Suprapubic skin (tissue), 4 donors: ENCODE measurements around the gene CCDC85B. TPM values are rescaled to one million over a fixed set of nuclear protein-coding genes. Genes with fewer than 3 reads are reported as not detected.

Experiments
- DNase-seq, 2 donors: peaks; one replicate each; pipeline ENCODE4 v3.0.0-alpha.2; 2019; ENCODE audit warnings: low spot score in 2 of 2
- H3K27ac ChIP-seq: fragments of 200-600 bp; sonication (generic); one replicate; pipeline ENCODE4 v1.5.1; 2019
- H3K27me3 ChIP-seq: fragments of 200-600 bp; sonication (generic); one replicate; pipeline ENCODE4 v1.5.1; 2019
- H3K36me3 ChIP-seq: fragments of 200-600 bp; sonication (generic); one replicate; pipeline ENCODE4 v1.5.1; 2019
- H3K4me1 ChIP-seq: fragments of 200-600 bp; sonication (generic); one replicate; pipeline ENCODE4 v1.5.1; 2019
- H3K4me3 ChIP-seq: fragments of 200-600 bp; sonication (generic); one replicate; pipeline ENCODE4 v1.5.1; 2019; ENCODE audit warnings: mild to moderate bottlenecking
- H3K9me3 ChIP-seq: fragments of 200-600 bp; sonication (generic); one replicate; pipeline ENCODE4 v1.5.1; 2019
- EP300 ChIP-seq: sonication (generic); formaldehyde crosslinking; IDR thresholded peaks from one replicate; pipeline ENCODE4 v1.6.1; 2017; ENCODE audit warnings: antibody characterized with exemption
- POLR2A ChIP-seq, 2 donors: fragments of 450-650 bp; IDR thresholded peaks; one replicate each; pipeline ENCODE4 v1.6.1; 2017; ENCODE audit warnings: antibody characterized with exemption in 2 of 2, mild to moderate bottlenecking in 2 of 2, moderate library complexity in 2 of 2
- POLR2AphosphoS5 ChIP-seq, 3 donors: sonication (generic); formaldehyde crosslinking; IDR thresholded peaks; one replicate each; pipeline ENCODE4 v1.6.1; 2017; ENCODE audit warnings: antibody characterized with exemption in 3 of 3
- WGBS: methylation state at CpG from one replicate; pipeline ENCODE4 v1.1.5; 2018; 5-methylcytosine and 5-hydroxymethylcytosine counted together
- total RNA-seq, 4 donors: library from RNA; depleted of rRNA; stranded (reverse); fragments of >200 nt; gene quantifications; one replicate each; pipeline ENCODE4 v1.1.0, GENCODE V29; 2016
- TF ChIP-seq, protein P1 (sequence below), 2 donors: fragments of 200-600 bp in 1 of 2; fragments of 450-650 bp in 1 of 2; sonication (generic) in 1 of 2; IDR thresholded peaks; one replicate each; pipeline ENCODE4 v1.5.1; 2016 to 2019; ENCODE audit warnings: antibody characterized with exemption in 2 of 2, mild to moderate bottlenecking in 1 of 2, moderate library complexity in 1 of 2

CCDC85B gene
- total RNA-seq, 4 donors from 2014 or later = 16.0 to 35.8 (median 28.0) TPM

- peak in 1 of 2 donors; percentile 41 for DNase-seq
Measured at GRCh38 chr11:65849366-65849765, 41.1 kb upstream of the CCDC85B start.

GRCh38 chr11:65849771-65850216 is 40.7 kb upstream of the CCDC85B start:
- Histone ChIP-seq H3K9me3 (no peaks in the 10 kb centered on the region), H3K36me3 (peaks cover 40% of the 10 kb centered on the region), H3K27ac (no peak overlapping the region), H3K4me1 (peaks cover 23% of the 10 kb centered on the region), H3K4me3 (no peak overlapping the region), H3K27me3 (no peaks in the 10 kb centered on the region)
- no peak for TF ChIP-seq POLR2A (IDR thresholded peaks at IDR 0.05)
- TF ChIP-seq POLR2AphosphoS5 (IDR thresholded peaks at IDR 0.05) = no peak
- no peak for TF ChIP-seq EP300
- TF ChIP-seq, protein P1, sequence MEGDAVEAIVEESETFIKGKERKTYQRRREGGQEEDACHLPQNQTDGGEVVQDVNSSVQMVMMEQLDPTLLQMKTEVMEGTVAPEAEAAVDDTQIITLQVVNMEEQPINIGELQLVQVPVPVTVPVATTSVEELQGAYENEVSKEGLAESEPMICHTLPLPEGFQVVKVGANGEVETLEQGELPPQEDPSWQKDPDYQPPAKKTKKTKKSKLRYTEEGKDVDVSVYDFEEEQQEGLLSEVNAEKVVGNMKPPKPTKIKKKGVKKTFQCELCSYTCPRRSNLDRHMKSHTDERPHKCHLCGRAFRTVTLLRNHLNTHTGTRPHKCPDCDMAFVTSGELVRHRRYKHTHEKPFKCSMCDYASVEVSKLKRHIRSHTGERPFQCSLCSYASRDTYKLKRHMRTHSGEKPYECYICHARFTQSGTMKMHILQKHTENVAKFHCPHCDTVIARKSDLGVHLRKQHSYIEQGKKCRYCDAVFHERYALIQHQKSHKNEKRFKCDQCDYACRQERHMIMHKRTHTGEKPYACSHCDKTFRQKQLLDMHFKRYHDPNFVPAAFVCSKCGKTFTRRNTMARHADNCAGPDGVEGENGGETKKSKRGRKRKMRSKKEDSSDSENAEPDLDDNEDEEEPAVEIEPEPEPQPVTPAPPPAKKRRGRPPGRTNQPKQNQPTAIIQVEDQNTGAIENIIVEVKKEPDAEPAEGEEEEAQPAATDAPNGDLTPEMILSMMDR (IDR thresholded peaks at IDR 0.05) = no peak
- 73% methylated on average over 11 of the region's 16 CpGs for WGBS
- DNase-seq = peak in 1 of 2 donors; percentile 56

More at GRCh38 chr11:65849366-65849765, 41.1 kb upstream of the CCDC85B start:
- H3K9me3 ChIP-seq = no peaks in the 10 kb centered on the region
- no peak overlapping the region for H3K4me3 ChIP-seq
- H3K4me1 ChIP-seq = peaks cover 20% of the 10 kb centered on the region
- H3K36me3 ChIP-seq = peaks cover 36% of the 10 kb centered on the region
- 71% methylated on average over 4 of the region's 8 CpGs for WGBS
- no peaks in the 10 kb centered on the region for H3K27me3 ChIP-seq
- no peak overlapping the region for H3K27ac ChIP-seq
- TF ChIP-seq EP300 = no peak
- no peak for TF ChIP-seq POLR2AphosphoS5 (IDR thresholded peaks at IDR 0.05)
- TF ChIP-seq POLR2A (IDR thresholded peaks at IDR 0.05) = no peak
- TF ChIP-seq, protein P1 (IDR thresholded peaks at IDR 0.05) = no peak

- TF ChIP-seq POLR2AphosphoS5 (IDR thresholded peaks at IDR 0.05) = no peak
- no peak for TF ChIP-seq POLR2A (IDR thresholded peaks at IDR 0.05)
- TF ChIP-seq, protein P1 (IDR thresholded peaks at IDR 0.05) = no peak
- TF ChIP-seq EP300 = no peak
- Histone ChIP-seq H3K4me1 (peaks cover 29% of the 10 kb centered on the region), H3K9me3 (no peaks in the 10 kb centered on the region), H3K36me3 (peaks cover 47% of the 10 kb centered on the region), H3K27me3 (no peaks in the 10 kb centered on the region), H3K27ac (no peak overlapping the region), H3K4me3 (no peak overlapping the region)
- 75% methylated on average over 15 of the region's 20 CpGs for WGBS
- peak in 1 of 2 donors; percentile 56 for DNase-seq
Measured at GRCh38 chr11:65850217-65851082, 40.0 kb upstream of the CCDC85B start.

DNA sequence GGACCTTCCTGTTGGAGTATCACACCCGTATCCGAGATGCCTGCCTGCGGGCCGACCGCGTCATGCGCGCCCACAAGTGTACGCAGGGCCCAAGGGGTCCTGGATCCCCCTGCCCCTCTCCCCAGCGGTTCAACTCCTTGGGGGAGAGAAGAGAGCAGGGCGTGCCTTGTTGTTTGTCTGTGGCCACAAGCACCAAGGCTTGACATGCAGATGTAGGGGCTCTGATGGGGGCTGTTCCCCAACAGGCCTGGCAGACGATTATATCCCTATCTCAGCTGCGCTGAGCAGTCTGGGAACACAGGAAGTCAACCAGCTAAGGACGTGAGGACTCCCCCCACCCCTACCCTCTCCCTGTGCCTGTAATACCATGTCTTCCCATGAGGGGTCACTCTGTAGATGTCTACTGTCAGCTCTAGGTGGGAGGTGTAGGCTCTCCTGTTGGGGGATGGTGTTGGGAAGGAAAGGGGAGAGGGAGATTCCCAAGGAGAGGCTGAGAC is 39.3 kb upstream of the CCDC85B start:
- Histone ChIP-seq H3K27me3 (no peaks in the 10 kb centered on the region), H3K4me3 (no peak overlapping the region), H3K4me1 (peaks cover 36% of the 10 kb centered on the region), H3K9me3 (no peaks in the 10 kb centered on the region), H3K27ac (no peak overlapping the region), H3K36me3 (peaks cover 53% of the 10 kb centered on the region)
- WGBS = 78% methylated on average over 5 of the region's 14 CpGs
- no peak for DNase-seq
- TF ChIP-seq EP300 = no peak
- TF ChIP-seq, protein P1 (IDR thresholded peaks at IDR 0.05) = peak in 1 of 2 donors; percentile 37
- no peak for TF ChIP-seq POLR2AphosphoS5 (IDR thresholded peaks at IDR 0.05)
